CD4-positive, alpha-beta T cell treated with Interleukin-4 for 1 hour (primary cell): ENCODE results near the gene HSD17B1.

Experiments
- DNase-seq, 2 donors: peaks; one replicate each; pipeline ENCODE4 v3.0.0-alpha.2; 2020 to 2022

HSD17B1 gene

GRCh38 chr17:42568341-42569111, 15.8 kb downstream of the HSD17B1 start:
- no peak for DNase-seq

- DNase-seq, result no peak
Observed at GRCh38 chr17:42571435-42572225, 18.9 kb downstream of the HSD17B1 start.

- no peak for DNase-seq
Observed at GRCh38 chr17:42573095-42573494, 20.4 kb downstream of the HSD17B1 start.

GRCh38 chr17:42574463-42574862, 21.7 kb downstream of the HSD17B1 start:
- no peak for DNase-seq

- DNase-seq, result no peak
Observed at GRCh38 chr17:42577140-42577531, 24.4 kb downstream of the HSD17B1 start.

GRCh38 chr17:42577532-42578281, 25.0 kb downstream of the HSD17B1 start, which contains the start of gene PSMC3IP:
Gene PSMC3IP, minus strand, starts transcription at chr17:42577729. Its CDS starts 43 bp downstream, at chr17:42577686.
- peak; percentile 91 to 93 for DNase-seq

DNA sequence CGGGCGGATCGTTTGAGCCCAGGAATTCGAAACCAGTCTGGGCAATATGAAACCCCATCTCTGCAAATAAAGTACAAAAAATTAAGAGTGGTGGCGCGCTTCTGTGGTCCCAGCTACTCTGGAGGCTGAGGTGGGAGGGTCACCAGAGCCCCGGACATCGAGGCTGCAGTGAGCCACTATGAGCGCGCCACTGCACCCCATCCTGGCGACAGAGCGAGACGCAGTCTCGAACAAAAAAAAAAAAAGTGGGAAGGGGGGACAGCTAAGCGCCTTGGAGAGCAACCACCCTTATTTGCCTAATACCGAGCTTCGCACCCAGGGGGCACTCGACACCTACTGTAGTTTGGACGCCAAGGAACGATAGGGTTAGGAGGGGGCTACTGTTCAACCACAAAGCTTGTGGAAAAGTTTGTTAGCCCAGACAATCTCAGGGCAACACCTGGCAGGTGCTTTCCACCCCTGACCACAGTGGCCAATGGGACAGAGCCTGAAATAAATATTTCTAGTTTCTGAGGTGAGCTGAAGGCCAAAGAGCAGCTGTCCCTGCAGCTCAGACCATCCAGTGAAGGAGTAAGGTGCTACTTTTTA, 25.7 kb downstream of the HSD17B1 start:
- DNase-seq, result peak; percentile 73 to 74

- no peak for DNase-seq
Observed at GRCh38 chr17:42579794-42580551, 27.2 kb downstream of the HSD17B1 start.

- no peak for DNase-seq
Observed at GRCh38 chr17:42581744-42582270, 29.1 kb downstream of the HSD17B1 start.

DNA sequence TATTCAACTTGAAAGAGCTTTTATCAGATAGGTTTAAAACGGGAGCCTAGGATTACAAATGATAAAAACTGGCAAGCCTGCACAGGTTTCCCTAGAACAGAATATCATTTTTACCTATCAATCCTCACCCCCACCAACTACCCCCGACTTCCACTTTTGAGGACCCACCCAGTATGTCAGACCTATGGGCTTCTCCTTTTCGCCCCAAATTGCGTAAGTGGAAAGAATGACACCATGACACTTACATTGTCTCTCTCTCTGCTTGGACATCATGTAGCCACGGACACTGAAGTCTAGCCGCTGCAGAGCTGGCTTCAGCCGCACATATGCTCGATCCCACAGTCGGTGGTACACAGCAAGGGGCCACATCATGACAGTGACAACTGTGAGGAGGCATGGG, 32.2 kb downstream of the HSD17B1 start:
- no peak for DNase-seq

GRCh38 chr17:42585353-42585752, 32.6 kb downstream of the HSD17B1 start:
- no peak for DNase-seq

- no peak for DNase-seq
Observed at GRCh38 chr17:42586514-42587230, 33.9 kb downstream of the HSD17B1 start.

GRCh38 chr17:42590886-42591285, 38.2 kb downstream of the HSD17B1 start:
- DNase-seq, result no peak

DNA sequence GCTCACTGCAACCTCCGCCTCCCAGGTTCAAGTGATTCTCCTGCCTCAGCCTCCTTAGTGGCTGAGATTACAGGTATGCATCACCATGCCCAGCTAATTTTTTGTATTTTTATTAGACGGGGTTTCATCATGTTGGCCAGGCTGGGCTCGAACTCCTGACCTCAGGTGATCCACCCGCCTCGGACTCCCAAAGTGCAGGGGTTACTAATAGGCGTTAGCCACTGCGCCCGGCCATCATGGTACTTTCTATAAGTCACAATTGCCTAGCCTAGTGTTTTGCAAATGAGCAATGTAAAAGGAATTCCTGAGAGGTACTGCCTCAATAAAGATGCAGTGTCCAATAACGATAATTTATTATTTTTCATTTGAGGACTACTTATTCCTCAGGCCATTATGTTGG, 38.7 kb downstream of the HSD17B1 start:
- DNase-seq, result no peak

- DNase-seq, result no peak
Observed at GRCh38 chr17:42596386-42596785, 43.7 kb downstream of the HSD17B1 start.

- DNase-seq, result no peak
Observed at GRCh38 chr17:42598905-42599304, 46.2 kb downstream of the HSD17B1 start.

DNA sequence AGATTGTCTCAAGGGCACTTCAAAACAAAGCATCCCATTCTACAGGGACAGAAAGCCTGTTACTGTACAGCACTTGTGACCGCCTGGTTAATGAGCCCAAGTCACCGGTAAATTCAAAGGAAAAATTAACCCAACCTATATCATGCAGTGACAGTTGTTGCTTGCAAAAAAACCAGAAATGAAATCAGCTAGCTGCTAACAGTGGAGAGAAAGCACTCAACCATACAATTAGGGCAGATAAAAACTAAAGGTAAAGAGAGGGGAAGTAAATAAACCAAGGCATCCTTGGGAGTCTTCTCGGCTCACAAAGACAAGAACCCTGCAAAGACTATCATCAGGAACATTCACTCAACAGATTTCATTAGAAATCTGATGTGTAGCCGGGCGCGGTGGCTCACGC, 50.6 kb downstream of the HSD17B1 start:
- no peak for DNase-seq
